ENCODE results near the gene HSF5.

HSF5 gene

GRCh38 chr17:58410714-58411407, 77.3 kb downstream of the HSF5 start:
- Histone ChIP-seq H3K9ac (ENCODE audit: low read length) (no peak overlapping the region), H3K4me3 (ENCODE audit: low read length) (no peak overlapping the region), H3K9me2 (replicated peaks; ENCODE audit: insufficient read depth, low read length) (no peaks in the 10 kb centered on the region), H3K27me3 (replicated peaks; ENCODE audit: insufficient read depth, low read length) (no peaks in the 10 kb centered on the region), H3K79me2 (ENCODE audit: low read length) (no peaks in the 10 kb centered on the region), H3K4me1 (ENCODE audit: low read length) (no peaks in the 10 kb centered on the region), H3K36me3 (replicated peaks; ENCODE audit: insufficient read depth, low read length) (no peaks in the 10 kb centered on the region), H3K9me3 (replicated peaks; ENCODE audit: insufficient read depth, low read length) (no peaks in the 10 kb centered on the region), H3F3A (ENCODE audit: insufficient read depth, low read length) (no peaks in the 10 kb centered on the region), H3K4me2 (ENCODE audit: low read depth, low read length) (no peak overlapping the region), H3K27ac (ENCODE audit: low read length) (no peak overlapping the region), H2AFZ (ENCODE audit: low read length) (no peak overlapping the region), H4K20me1 (ENCODE audit: insufficient read depth, low read length) (no peaks in the 10 kb centered on the region)
- DNase-seq: no peak
- TF ChIP-seq EZH2phosphoT487 (IDR thresholded peaks at IDR 0.05; ENCODE audit: low read length) (no peak), EZH2 (optimal IDR thresholded peaks at IDR 0.05; ENCODE audit: low read depth, low read length) (no peak), CTCF (IDR thresholded peaks at IDR 0.05; ENCODE audit: low read length) (no peak)

- TF ChIP-seq CTCF (IDR thresholded peaks at IDR 0.05; ENCODE audit: low read length): no peak
- TF ChIP-seq EZH2phosphoT487 (IDR thresholded peaks at IDR 0.05; ENCODE audit: low read length): no peak
- no peak for TF ChIP-seq EZH2 (optimal IDR thresholded peaks at IDR 0.05; ENCODE audit: low read depth, low read length)
- Histone ChIP-seq H3K4me1 (ENCODE audit: low read length) (no peaks in the 10 kb centered on the region), H3K27ac (ENCODE audit: low read length) (no peak overlapping the region), H3K27me3 (replicated peaks; ENCODE audit: insufficient read depth, low read length) (no peaks in the 10 kb centered on the region), H4K20me1 (ENCODE audit: insufficient read depth, low read length) (no peaks in the 10 kb centered on the region), H3K9ac (ENCODE audit: low read length) (no peak overlapping the region), H3K36me3 (replicated peaks; ENCODE audit: insufficient read depth, low read length) (no peaks in the 10 kb centered on the region), H3K9me2 (replicated peaks; ENCODE audit: insufficient read depth, low read length) (no peaks in the 10 kb centered on the region), H3K4me3 (ENCODE audit: low read length) (no peak overlapping the region), H3K9me3 (replicated peaks; ENCODE audit: insufficient read depth, low read length) (no peaks in the 10 kb centered on the region), H3K79me2 (ENCODE audit: low read length) (no peaks in the 10 kb centered on the region), H3K4me2 (ENCODE audit: low read depth, low read length) (no peak overlapping the region), H2AFZ (ENCODE audit: low read length) (no peak overlapping the region), H3F3A (ENCODE audit: insufficient read depth, low read length) (no peaks in the 10 kb centered on the region)
- DNase-seq: no peak
Measured at GRCh38 chr17:58409432-58409831, 78.8 kb downstream of the HSF5 start.

- Histone ChIP-seq H3K9ac (ENCODE audit: low read length) (no peak overlapping the region), H2AFZ (ENCODE audit: low read length) (no peak overlapping the region), H3K27me3 (replicated peaks; ENCODE audit: insufficient read depth, low read length) (no peaks in the 10 kb centered on the region), H4K20me1 (ENCODE audit: insufficient read depth, low read length) (no peaks in the 10 kb centered on the region), H3K9me2 (replicated peaks; ENCODE audit: insufficient read depth, low read length) (no peaks in the 10 kb centered on the region), H3K4me1 (ENCODE audit: low read length) (no peaks in the 10 kb centered on the region), H3K27ac (ENCODE audit: low read length) (no peak overlapping the region), H3K4me2 (ENCODE audit: low read depth, low read length) (no peak overlapping the region), H3K9me3 (replicated peaks; ENCODE audit: insufficient read depth, low read length) (no peaks in the 10 kb centered on the region), H3K79me2 (ENCODE audit: low read length) (no peaks in the 10 kb centered on the region), H3K4me3 (ENCODE audit: low read length) (no peak overlapping the region), H3K36me3 (replicated peaks; ENCODE audit: insufficient read depth, low read length) (no peaks in the 10 kb centered on the region), H3F3A (ENCODE audit: insufficient read depth, low read length) (no peaks in the 10 kb centered on the region)
- DNase-seq: no peak
- TF ChIP-seq CTCF (IDR thresholded peaks at IDR 0.05; ENCODE audit: low read length) (no peak), EZH2phosphoT487 (IDR thresholded peaks at IDR 0.05; ENCODE audit: low read length) (no peak), EZH2 (optimal IDR thresholded peaks at IDR 0.05; ENCODE audit: low read depth, low read length) (no peak)
Measured at GRCh38 chr17:58403311-58403710, 84.9 kb downstream of the HSF5 start.

All from MM.1S (cell line).